HepG2 (cell line): ENCODE results near the gene BMP6. TPM values are rescaled to one million over a fixed set of nuclear protein-coding genes. Genes with fewer than 3 reads are reported as not detected.

Experiments
- ATAC-seq: fragments of 200-7000 bp; cut with Tn5 transposase; 3 replicates; pipeline ENCODE4 v1.9.1; 2020; ENCODE audit warnings: mild to moderate bottlenecking, moderate library complexity
- BruUV-seq: library from RNA; stranded (reverse); fragments of 400-500 nt; replicated peaks from 2 replicates; lab custom pipeline; 2021; lab: Mats Ljungman, UMichigan
- CTCF ChIA-PET: fragments of 300-600 bp; formaldehyde crosslinking; extraction: SDS; loops from one replicate; lab custom pipeline; 2021; ENCODE audit warnings: low total read pairs, inconsistent platforms, low intra/inter-chr PET ratio; lab: Yijun Ruan, JAX
- POLR2A ChIA-PET: fragments of 350-600 bp; sonication (Branson Sonifier 250); formaldehyde crosslinking; loops from one replicate; lab custom pipeline; 2020; ENCODE audit warnings: antibody characterized with exemption, inconsistent platforms; lab: Yijun Ruan, JAX
- DNase-seq: peaks from one replicate; pipeline ENCODE4 v3.0.0-alpha.2; 2015; ENCODE audit warnings: low spot score
- FAIRE-seq: peaks from 3 replicates; lab custom pipeline; 2011; peaks lifted over from hg19 to GRCh38; lab: Jason Lieb, UNC
- H2AFZ ChIP-seq: one replicate; pipeline ENCODE4 v1.6.1; 2011; ENCODE audit warnings: low read length, inconsistent platforms
- H3K27ac ChIP-seq: fragments of 300-600 bp; 3 replicates; pipeline ENCODE4 v1.8.0; 2011; ENCODE audit warnings: mixed run types, mild to moderate bottlenecking, mixed read lengths, low read length, inconsistent platforms; ENCODE audit not compliant: insufficient read depth; ENCODE audit errors: extremely low read length
- H3K27me3 ChIP-seq, 2 experiments: fragments of 200-600 bp in 1 of 2; 2 replicates in 1 of 2; 3 replicates in 1 of 2; pipeline versions ENCODE4 v1.6.0 to v1.8.0; 2011; ENCODE audit warnings: low read length in 2 of 2, mild to moderate bottlenecking in 2 of 2, moderate library complexity in 2 of 2, inconsistent platforms in 1 of 2; ENCODE audit not compliant: insufficient read depth in 2 of 2, control insufficient read depth in 1 of 2
- H3K36me3 ChIP-seq, 2 experiments: fragments of 200-600 bp in 1 of 2; replicated peaks in 1 of 2; 2 replicates in 1 of 2; 3 replicates in 1 of 2; pipeline versions ENCODE4 v1.5.1 to v1.8.0; 2011; ENCODE audit warnings: low read length in 2 of 2, inconsistent platforms in 1 of 2; ENCODE audit not compliant: insufficient read depth in 2 of 2, control insufficient read depth in 1 of 2
- H3K4me1 ChIP-seq: 2 replicates; pipeline ENCODE4 v1.5.1; 2012; ENCODE audit warnings: low read length, inconsistent platforms; ENCODE audit not compliant: insufficient read depth
- H3K4me2 ChIP-seq: 2 replicates; pipeline ENCODE4 v1.6.0; 2011; ENCODE audit warnings: low read depth, low read length, inconsistent platforms
- H3K4me3 ChIP-seq, 3 experiments: fragments of 200-600 bp in 1 of 3; sonication (generic), shearing (Covaris generic) in 1 of 3; replicated peaks in 1 of 3; 2 replicates each; pipeline ENCODE4 v1.5.1; 2011 to 2016; ENCODE audit warnings: low read length in 3 of 3, inconsistent platforms in 2 of 3, low read depth in 2 of 3, mild to moderate bottlenecking in 2 of 3, control low read depth in 1 of 3, mixed read lengths in 1 of 3; ENCODE audit not compliant: insufficient read depth in 1 of 3
- H3K79me2 ChIP-seq: one replicate; pipeline ENCODE4 v1.6.1; 2011; ENCODE audit warnings: low read length, inconsistent platforms; ENCODE audit not compliant: insufficient read depth
- H3K9ac ChIP-seq: 2 replicates; pipeline ENCODE4 v1.6.0; 2011; ENCODE audit warnings: mild to moderate bottlenecking, low read depth, low read length, inconsistent platforms; ENCODE audit not compliant: insufficient read depth
- H3K9me3 ChIP-seq: 2 replicates; pipeline ENCODE4 v1.5.1; 2012; ENCODE audit warnings: mild to moderate bottlenecking, low read length
- H4K20me1 ChIP-seq: 2 replicates; pipeline ENCODE4 v1.6.0; 2011; ENCODE audit warnings: inconsistent platforms, mild to moderate bottlenecking, low read length, moderate library complexity; ENCODE audit not compliant: insufficient read depth
- GTF3A ChIP-seq: sonication (generic); formaldehyde crosslinking; conservative IDR thresholded peaks from 2 replicates; pipeline ENCODE4 v1.4.0; 2020; ENCODE audit warnings: mild to moderate bottlenecking, missing genetic modification reagents
- NR2C2 ChIP-seq: sonication (generic); formaldehyde crosslinking; IDR thresholded peaks from 2 replicates; pipeline ENCODE4 v1.4.0; 2020; ENCODE audit warnings: missing genetic modification reagents, mild to moderate bottlenecking, moderate library complexity, borderline replicate concordance
- PHB2 ChIP-seq: fragments of 450-650 bp; IDR thresholded peaks from 2 replicates; pipeline ENCODE4 v1.6.1; 2018; ENCODE audit not compliant: partially characterized antibody
- PTBP1 ChIP-seq: fragments of 200-400 bp; formaldehyde crosslinking; IDR thresholded peaks from 2 replicates; pipeline ENCODE4 v1.6.1; 2018; ENCODE audit warnings: low read length, low read depth; ENCODE audit not compliant: poor library complexity, severe bottlenecking
- TP53 ChIP-seq: sonication (generic); formaldehyde crosslinking; conservative IDR thresholded peaks from 2 replicates; pipeline ENCODE4 v1.4.0; 2020; ENCODE audit warnings: missing genetic modification reagents
- YEATS4 ChIP-seq: sonication (generic); formaldehyde crosslinking; IDR thresholded peaks from 2 replicates; pipeline ENCODE4 v1.4.0; 2020; ENCODE audit warnings: missing genetic modification reagents, borderline replicate concordance
- ZNF143 ChIP-seq: sonication (generic); formaldehyde crosslinking; IDR thresholded peaks from 2 replicates; pipeline ENCODE4 v1.4.0; 2020; ENCODE audit warnings: missing genetic modification reagents
- ZNF615 ChIP-seq: sonication (generic); formaldehyde crosslinking; IDR thresholded peaks from 2 replicates; pipeline ENCODE4 v1.5.0; 2020; ENCODE audit warnings: mild to moderate bottlenecking, missing genetic modification reagents, borderline replicate concordance
- ZNF788 ChIP-seq: sonication (generic); formaldehyde crosslinking; IDR thresholded peaks from 2 replicates; pipeline ENCODE4 v1.5.0; 2020; ENCODE audit warnings: mild to moderate bottlenecking, missing genetic modification reagents, borderline replicate concordance
- ZNF883 ChIP-seq: sonication (generic); formaldehyde crosslinking; IDR thresholded peaks from 2 replicates; pipeline ENCODE4 v1.5.1; 2020; ENCODE audit warnings: mild to moderate bottlenecking, missing genetic modification reagents; ENCODE audit errors: not compliant biosample characterization
- WGBS: methylation state at CpG from one replicate; pipeline ENCODE4 v1.1.6; 2017; ENCODE audit warnings: low lambda C conversion rate; 5-methylcytosine and 5-hydroxymethylcytosine counted together
- in situ Hi-C: cut with HindIII; loops from 2 replicates; pipeline ENCODE4 v1.10.0; 2017; ENCODE audit warnings: low pct_unique_long_range_greater_than_20kb; ENCODE audit not compliant: extremely low pct_ligation_motif_present
- intact Hi-C: fragments of 100-400 bp; cut with micrococcal nuclease; formaldehyde crosslinking; loops from one replicate; pipeline ENCODE4 v1.10.0; 2022; ENCODE audit not compliant: unreplicated experiment
- polyA plus RNA-seq, 8 experiments: library from polyadenylated mRNA; depleted of rRNA in 3 of 8; stranded (reverse) in 7 of 8; unstranded in 1 of 8; fragments of >200 nt; fragmentation: Illumina TruSeq in 4 of 8; extraction: Trizol in 4 of 8; gene quantifications; 2 replicates each; pipeline versions ENCODE4 v1.2.1 to v1.2.3, GENCODE V29; 2011 to 2016; ENCODE audit warnings: low read depth in 4 of 8, missing spikeins in 1 of 8, mixed read lengths in 1 of 8; ENCODE audit not compliant: insufficient read depth in 1 of 8
- total RNA-seq, 5 experiments: library from RNA; depleted of rRNA; stranded (reverse); fragments of >200 nt; fragmentation: Illumina TruSeq; extraction: Trizol; gene quantifications; 2 replicates each; pipeline ENCODE4 v1.2.3, GENCODE V29; 2016; ENCODE audit warnings: low read depth in 1 of 5
- TF ChIP-seq, protein P1 (sequence below): sonication (generic); formaldehyde crosslinking; IDR thresholded peaks from 2 replicates; pipeline ENCODE4 v1.8.0; 2022; ENCODE audit warnings: mild to moderate bottlenecking, missing genetic modification reagents, moderate library complexity
- TF ChIP-seq, protein P2 (sequence below): IDR thresholded peaks from 2 replicates; pipeline ENCODE4 v1.6.1; 2018; ENCODE audit warnings: missing genetic modification reagents
- TF ChIP-seq, protein P3 (sequence below): sonication (generic); formaldehyde crosslinking; IDR thresholded peaks from 2 replicates; pipeline ENCODE4 v1.5.1; 2020; ENCODE audit warnings: missing genetic modification reagents, mild to moderate bottlenecking, borderline replicate concordance

BMP6 gene
- total and polyA plus RNA-seq, 2 of the 13 experiments (the other 11 are each of a cell fraction or from before 2014, with no cell fraction given) = 0.09 to 0.18 TPM

DNA sequence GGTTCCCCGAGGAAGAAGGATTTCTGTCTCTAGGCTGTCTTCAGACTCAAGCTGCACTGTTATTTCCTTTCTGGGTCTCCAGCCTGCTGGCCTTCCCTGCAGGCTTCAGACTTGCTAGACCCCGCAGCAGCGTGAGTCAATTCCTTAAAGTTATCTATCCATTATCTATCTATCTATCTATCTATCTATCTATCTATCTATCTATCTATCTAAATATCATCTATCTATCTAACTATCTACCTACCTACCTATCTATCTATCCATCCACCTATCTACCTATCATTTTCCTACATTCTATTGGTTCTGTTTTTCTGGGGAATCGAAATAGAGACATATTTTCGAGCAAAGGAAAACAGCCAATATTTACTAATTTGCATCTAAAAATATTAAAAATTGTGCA is 48.7 kb upstream of the BMP6 start:
- H3K4me3 ChIP-seq = no peak overlapping the region
- H3K79me2 ChIP-seq = no peaks in the 10 kb centered on the region
- ATAC-seq (no peak), DNase-seq (no peak), FAIRE-seq (no peak)
- no peak overlapping the region for H3K27ac ChIP-seq
- no peak overlapping the region for H3K4me2 ChIP-seq
- WGBS = 2% methylated on average over 5 of the region's 5 CpGs
- no peaks in the 10 kb centered on the region for H3K4me1 ChIP-seq
- TF ChIP-seq ZNF615 (CRISPR knock-in tag) (no peak), TP53 (CRISPR knock-in tag) (no peak), NR2C2 (no peak), PHB2 (no peak), GTF3A (CRISPR knock-in tag) (no peak)
- TF ChIP-seq, protein P1, sequence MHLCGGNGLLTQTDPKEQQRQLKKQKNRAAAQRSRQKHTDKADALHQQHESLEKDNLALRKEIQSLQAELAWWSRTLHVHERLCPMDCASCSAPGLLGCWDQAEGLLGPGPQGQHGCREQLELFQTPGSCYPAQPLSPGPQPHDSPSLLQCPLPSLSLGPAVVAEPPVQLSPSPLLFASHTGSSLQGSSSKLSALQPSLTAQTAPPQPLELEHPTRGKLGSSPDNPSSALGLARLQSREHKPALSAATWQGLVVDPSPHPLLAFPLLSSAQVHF (CRISPR knock-in tag) = no peak
- in situ Hi-C loops (no loop called here), intact Hi-C loops (no loop called here)
- ChIA-PET CTCF (no interaction called here), POLR2A (no interaction called here)
- no peaks in the 10 kb centered on the region for H4K20me1 ChIP-seq
- BruUV-seq = no TSS peak
- H3K36me3 ChIP-seq = no peaks in the 10 kb centered on the region
- no peak overlapping the region for H2AFZ ChIP-seq
- no peaks in the 10 kb centered on the region for H3K9me3 ChIP-seq
- H3K27me3 ChIP-seq = peaks cover 3 to 35% of the 10 kb centered on the region in 2 experiments; a peak in 4 of 5 replicates
- H3K9ac ChIP-seq = no peak overlapping the region

DNA sequence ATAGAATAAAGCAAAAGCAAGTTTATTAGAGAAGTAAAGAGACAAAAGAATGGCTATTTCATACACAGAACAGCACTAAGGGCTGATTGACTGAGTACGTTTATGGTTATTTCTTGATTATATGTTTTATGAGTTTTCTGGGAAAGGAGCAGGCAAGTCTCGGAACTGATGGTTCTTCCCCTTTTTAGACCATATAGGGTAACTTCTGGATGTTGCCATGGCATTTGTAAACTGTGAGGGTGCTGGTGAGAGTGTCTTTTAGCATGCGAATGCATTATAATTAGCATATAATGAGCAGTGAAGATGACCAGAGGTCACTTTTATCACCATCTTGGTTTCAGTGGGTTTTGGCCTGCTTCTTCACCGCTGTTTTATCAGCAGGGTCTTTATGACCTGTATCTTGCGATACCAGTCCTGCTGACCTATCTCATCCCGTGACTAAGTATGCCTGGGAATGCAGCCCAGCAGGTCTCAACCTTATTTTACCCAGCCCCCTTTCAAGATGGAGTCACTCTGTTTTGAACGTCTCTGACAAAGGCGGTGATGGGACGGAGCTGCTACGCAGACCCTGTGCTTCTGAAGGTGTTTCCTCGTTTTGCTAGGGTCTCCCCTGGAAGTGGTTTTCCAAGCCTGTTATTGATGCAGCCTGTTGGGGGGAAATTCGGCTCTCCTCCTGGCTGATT is 45.4 kb upstream of the BMP6 start:
- intact Hi-C loops = no loop called here
- Histone ChIP-seq H3K9ac (no peak overlapping the region), H3K27me3 (peaks cover 1 to 30% of the 10 kb centered on the region in 2 experiments; a peak in 3 of 5 replicates), H3K36me3 (no peaks in the 10 kb centered on the region), H3K79me2 (no peaks in the 10 kb centered on the region), H2AFZ (no peak overlapping the region), H3K4me3 (no peak overlapping the region), H3K9me3 (no peaks in the 10 kb centered on the region), H4K20me1 (no peaks in the 10 kb centered on the region), H3K27ac (no peak overlapping the region), H3K4me2 (no peak overlapping the region), H3K4me1 (no peaks in the 10 kb centered on the region)
- in situ Hi-C loops = no loop called here
- POLR2A ChIA-PET = no interaction called here
- ATAC-seq (no peak), FAIRE-seq (no peak), DNase-seq (no peak)
- no TSS peak for BruUV-seq
- WGBS = 52% methylated on average over 12 of the region's 12 CpGs
- CTCF ChIA-PET = no interaction called here
- TF ChIP-seq ZNF143 (CRISPR knock-in tag) (no peak), ZNF883 (CRISPR knock-in tag) (no peak), PTBP1 (no peak), YEATS4 (CRISPR knock-in tag) (no peak), ZNF788 (CRISPR knock-in tag) (no peak)
- TF ChIP-seq, protein P2, sequence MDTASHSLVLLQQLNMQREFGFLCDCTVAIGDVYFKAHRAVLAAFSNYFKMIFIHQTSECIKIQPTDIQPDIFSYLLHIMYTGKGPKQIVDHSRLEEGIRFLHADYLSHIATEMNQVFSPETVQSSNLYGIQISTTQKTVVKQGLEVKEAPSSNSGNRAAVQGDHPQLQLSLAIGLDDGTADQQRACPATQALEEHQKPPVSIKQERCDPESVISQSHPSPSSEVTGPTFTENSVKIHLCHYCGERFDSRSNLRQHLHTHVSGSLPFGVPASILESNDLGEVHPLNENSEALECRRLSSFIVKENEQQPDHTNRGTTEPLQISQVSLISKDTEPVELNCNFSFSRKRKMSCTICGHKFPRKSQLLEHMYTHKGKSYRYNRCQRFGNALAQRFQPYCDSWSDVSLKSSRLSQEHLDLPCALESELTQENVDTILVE (CRISPR knock-in tag) = no peak
- TF ChIP-seq, protein P3, sequence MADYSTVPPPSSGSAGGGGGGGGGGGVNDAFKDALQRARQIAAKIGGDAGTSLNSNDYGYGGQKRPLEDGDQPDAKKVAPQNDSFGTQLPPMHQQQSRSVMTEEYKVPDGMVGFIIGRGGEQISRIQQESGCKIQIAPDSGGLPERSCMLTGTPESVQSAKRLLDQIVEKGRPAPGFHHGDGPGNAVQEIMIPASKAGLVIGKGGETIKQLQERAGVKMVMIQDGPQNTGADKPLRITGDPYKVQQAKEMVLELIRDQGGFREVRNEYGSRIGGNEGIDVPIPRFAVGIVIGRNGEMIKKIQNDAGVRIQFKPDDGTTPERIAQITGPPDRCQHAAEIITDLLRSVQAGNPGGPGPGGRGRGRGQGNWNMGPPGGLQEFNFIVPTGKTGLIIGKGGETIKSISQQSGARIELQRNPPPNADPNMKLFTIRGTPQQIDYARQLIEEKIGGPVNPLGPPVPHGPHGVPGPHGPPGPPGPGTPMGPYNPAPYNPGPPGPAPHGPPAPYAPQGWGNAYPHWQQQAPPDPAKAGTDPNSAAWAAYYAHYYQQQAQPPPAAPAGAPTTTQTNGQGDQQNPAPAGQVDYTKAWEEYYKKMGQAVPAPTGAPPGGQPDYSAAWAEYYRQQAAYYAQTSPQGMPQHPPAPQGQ = no peak
